H9 (cell line): ENCODE measurements around the gene TRIO. TPM values are rescaled to one million over a fixed set of nuclear protein-coding genes. Genes with fewer than 3 reads are reported as not detected.

Experiments used
- DNase-seq: peaks from one replicate; pipeline ENCODE4 v3.0.0-alpha.2; 2017
- H2AFZ ChIP-seq: one replicate; pipeline ENCODE4 v1.6.1; 2013; ENCODE audit warnings: mild to moderate bottlenecking, low read length, control low read depth, moderate library complexity
- H2AK5ac ChIP-seq: 2 replicates; pipeline ENCODE4 v1.6.1; 2013; ENCODE audit warnings: low read length, control low read depth, mixed read lengths; ENCODE audit not compliant: insufficient read length
- H2BK120ac ChIP-seq: one replicate; pipeline ENCODE4 v1.6.1; 2013; ENCODE audit warnings: low read depth, mild to moderate bottlenecking, low read length, control low read depth, inconsistent platforms; ENCODE audit not compliant: poor library complexity, severe bottlenecking
- H2BK12ac ChIP-seq: 2 replicates; pipeline ENCODE4 v1.6.1; 2013; ENCODE audit warnings: low read length, control low read depth, mixed read lengths, low read depth; ENCODE audit not compliant: insufficient read length
- H2BK15ac ChIP-seq: 2 replicates; pipeline ENCODE4 v1.6.1; 2013; ENCODE audit warnings: low read depth, low read length, control low read depth
- H2BK20ac ChIP-seq: one replicate; pipeline ENCODE4 v1.6.1; 2013; ENCODE audit warnings: low read depth, mild to moderate bottlenecking, low read length, control low read depth, inconsistent platforms; ENCODE audit not compliant: poor library complexity, severe bottlenecking
- H2BK5ac ChIP-seq: 2 replicates; pipeline ENCODE4 v1.6.1; 2013; ENCODE audit warnings: low read length, control low read depth, mixed read lengths; ENCODE audit not compliant: insufficient read length
- H3K14ac ChIP-seq: 2 replicates; pipeline ENCODE4 v1.6.1; 2013; ENCODE audit warnings: low read length, control low read depth; ENCODE audit not compliant: insufficient read depth
- H3K18ac ChIP-seq: 2 replicates; pipeline ENCODE4 v1.6.1; 2013; ENCODE audit warnings: low read depth, mild to moderate bottlenecking, mixed read lengths, low read length, control low read depth; ENCODE audit not compliant: insufficient read length
- H3K23ac ChIP-seq: 2 replicates; pipeline ENCODE4 v1.6.1; 2013; ENCODE audit warnings: low read length, control low read depth, mixed read lengths, low read depth; ENCODE audit not compliant: insufficient read length
- H3K23me2 ChIP-seq: 2 replicates; pipeline ENCODE4 v1.6.1; 2013; ENCODE audit warnings: low read depth, mild to moderate bottlenecking, mixed read lengths, low read length, control low read depth; ENCODE audit not compliant: insufficient read length, poor library complexity, severe bottlenecking
- H3K27ac ChIP-seq: 2 replicates; pipeline ENCODE4 v1.5.1; 2013; ENCODE audit warnings: low read length, control low read depth, mixed read lengths, low read depth; ENCODE audit not compliant: insufficient read length
- H3K27me3 ChIP-seq: 2 replicates; pipeline ENCODE4 v1.6.1; 2013; ENCODE audit warnings: low read length, control low read depth, inconsistent platforms; ENCODE audit not compliant: insufficient read depth
- H3K4ac ChIP-seq: 2 replicates; pipeline ENCODE4 v1.6.1; 2013; ENCODE audit warnings: low read depth, mild to moderate bottlenecking, control low read depth, inconsistent platforms, low read length, moderate library complexity
- H3K4me1 ChIP-seq: 2 replicates; pipeline ENCODE4 v1.6.1; 2013; ENCODE audit warnings: low read length, control low read depth, inconsistent platforms; ENCODE audit not compliant: insufficient read depth
- H3K4me2 ChIP-seq: 2 replicates; pipeline ENCODE4 v1.6.1; 2013; ENCODE audit warnings: low read length, control low read depth, mixed read lengths; ENCODE audit not compliant: insufficient read length, insufficient read depth
- H3K56ac ChIP-seq: 2 replicates; pipeline ENCODE4 v1.6.1; 2013; ENCODE audit warnings: low read depth, mild to moderate bottlenecking, mixed read lengths, low read length, control low read depth; ENCODE audit not compliant: insufficient read length
- H3K79me1 ChIP-seq: 2 replicates; pipeline ENCODE4 v1.6.1; 2013; ENCODE audit warnings: low read depth, mild to moderate bottlenecking, moderate library complexity, low read length, control low read depth, inconsistent platforms; ENCODE audit not compliant: insufficient read depth, poor library complexity, severe bottlenecking
- H3K79me2 ChIP-seq: 2 replicates; pipeline ENCODE4 v1.6.1; 2013; ENCODE audit warnings: low read length, control low read depth, inconsistent platforms; ENCODE audit not compliant: insufficient read depth
- H3K9ac ChIP-seq: 2 replicates; pipeline ENCODE4 v1.6.1; 2013; ENCODE audit warnings: low read length, control low read depth, mixed read lengths; ENCODE audit not compliant: insufficient read length; ENCODE audit errors: extremely low read depth
- H3K9me3 ChIP-seq: one replicate; pipeline ENCODE4 v1.6.1; 2013; ENCODE audit warnings: low read depth, low read length, inconsistent platforms; ENCODE audit not compliant: control insufficient read depth
- H3T11ph ChIP-seq: one replicate; pipeline ENCODE4 v1.6.1; 2013; ENCODE audit warnings: mild to moderate bottlenecking, low read length, control low read depth, inconsistent platforms
- H4K20me1 ChIP-seq: one replicate; pipeline ENCODE4 v1.6.1; 2013; ENCODE audit not compliant: control insufficient read depth, insufficient read length, insufficient read depth
- H4K5ac ChIP-seq: 2 replicates; pipeline ENCODE4 v1.6.1; 2013; ENCODE audit warnings: low read depth, mild to moderate bottlenecking, mixed read lengths, low read length, control low read depth; ENCODE audit not compliant: insufficient read length
- H4K8ac ChIP-seq: replicated peaks from 2 replicates; pipeline ENCODE4 v1.6.1; 2013; ENCODE audit warnings: low read length, control low read depth, mixed read lengths, low read depth; ENCODE audit not compliant: insufficient read length
- H4K91ac ChIP-seq: 2 replicates; pipeline ENCODE4 v1.6.1; 2013; ENCODE audit warnings: low read depth, mild to moderate bottlenecking, moderate library complexity, mixed read lengths, low read length, control low read depth; ENCODE audit not compliant: insufficient read length
- H3K27ac Mint-ChIP-seq, 3 experiments: 2 replicates in 2 of 3; 3 replicates in 1 of 3; pipeline ENCODE4 v1.8.0; 2020 to 2021; ENCODE audit warnings: mixed read lengths in 3 of 3, mild to moderate bottlenecking in 1 of 3, moderate library complexity in 1 of 3
- H3K27me3 Mint-ChIP-seq: 2 replicates; pipeline ENCODE4 v1.8.0; 2021; ENCODE audit warnings: low read depth, mild to moderate bottlenecking, moderate library complexity, mixed read lengths
- H3K36me3 Mint-ChIP-seq, 3 experiments: 2 replicates in 2 of 3; 3 replicates in 1 of 3; pipeline ENCODE4 v1.8.0; 2020 to 2021; ENCODE audit warnings: low read depth in 3 of 3, mixed read lengths in 3 of 3; ENCODE audit not compliant: insufficient read depth in 1 of 3
- H3K4me1 Mint-ChIP-seq, 2 experiments: 2 replicates each; pipeline ENCODE4 v1.8.0; 2020; ENCODE audit warnings: mixed read lengths in 2 of 2
- H3K4me3 Mint-ChIP-seq, 2 experiments: 2 replicates in 1 of 2; 3 replicates in 1 of 2; pipeline ENCODE4 v1.8.0; 2020 to 2021; ENCODE audit warnings: mild to moderate bottlenecking in 2 of 2, mixed read lengths in 2 of 2, moderate library complexity in 1 of 2
- H3K9me3 Mint-ChIP-seq, 2 experiments: 2 replicates in 1 of 2; 3 replicates in 1 of 2; pipeline ENCODE4 v1.8.0; 2020; ENCODE audit warnings: mild to moderate bottlenecking in 2 of 2, mixed read lengths in 2 of 2, moderate library complexity in 1 of 2
- WGBS: extraction: QIAGEN DNeasy Blood & Tissue Kit; methylation state at CpG from one replicate; pipeline ENCODE4 v1.1.7; 2013; ENCODE audit warnings: missing lambda C conversion rate, low lambda C conversion rate, mixed read lengths; ENCODE audit not compliant: insufficient read length; ENCODE audit errors: extremely low coverage; 5-methylcytosine and 5-hydroxymethylcytosine counted together
- total RNA-seq: library from RNA; stranded (reverse); gene quantifications from 2 replicates; pipeline ENCODE4 v1.2.1, GENCODE V29; 2021
- TF ChIP-seq, protein P1 (sequence below): fragments of 200-600 bp; sonication (generic); conservative IDR thresholded peaks from 3 replicates; pipeline ENCODE4 v1.8.0; 2021; ENCODE audit warnings: antibody characterized with exemption, mild to moderate bottlenecking

Gene TRIO
- total RNA-seq, 1 experiment from 2014 or later, result 87.8 TPM

DNA sequence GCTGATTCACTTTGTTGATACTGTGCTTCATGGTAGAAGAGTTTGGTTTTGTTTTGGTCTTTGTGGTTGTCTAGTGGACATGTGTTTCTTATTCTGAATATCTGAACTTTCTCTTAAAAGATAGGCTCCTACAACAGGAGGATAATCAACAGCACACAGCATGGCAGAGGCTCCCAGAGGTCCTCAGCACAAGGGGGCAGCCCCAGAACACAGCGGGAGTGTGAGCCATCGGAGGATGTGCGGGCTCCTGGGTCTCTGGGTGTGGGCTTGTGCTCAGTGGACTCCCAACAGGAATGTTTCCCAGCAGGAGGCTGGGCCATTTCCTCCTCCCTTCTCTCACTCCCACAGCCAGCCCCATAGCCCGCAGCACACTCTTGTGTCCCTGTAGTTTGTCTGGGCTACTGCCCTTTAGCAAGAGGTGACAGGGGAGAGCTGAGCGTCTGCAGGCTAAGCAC lies 274.2 kb downstream of the TRIO start:
- no peak overlapping the region for H2AK5ac ChIP-seq
- H2BK12ac ChIP-seq, result no peak overlapping the region
- H4K20me1 ChIP-seq, result no peaks in the 10 kb centered on the region
- H3K14ac ChIP-seq, result peak overlapping the region; percentile 13; the same call in 1 of the 2 replicates
- H3T11ph ChIP-seq, result no peak overlapping the region
- no peaks in the 10 kb centered on the region for H3K9me3 ChIP-seq
- peaks cover 48 to 56% of the 10 kb centered on the region in 2 experiments for H3K4me1 Mint-ChIP-seq
- no peak overlapping the region for H2BK20ac ChIP-seq
- H3K4me3 Mint-ChIP-seq, result no peak overlapping the region
- H3K56ac ChIP-seq, result no peak overlapping the region
- no peak overlapping the region for H3K23ac ChIP-seq
- no peak overlapping the region for H3K9ac ChIP-seq
- WGBS, result no CpG with 5 or more reads among the region's 5 CpGs
- H3K27ac Mint-ChIP-seq, result peak overlapping the region; percentile 81 to 94 (median 85)
- peaks cover 23 to 56% (median 55%) of the 10 kb centered on the region in 3 experiments; a peak in 6 of 7 replicates for H3K36me3 Mint-ChIP-seq
- no peak overlapping the region for H3K4ac ChIP-seq
- H4K8ac ChIP-seq, result no peak overlapping the region
- no peak overlapping the region for H2BK15ac ChIP-seq
- H4K5ac ChIP-seq, result no peak overlapping the region
- H3K4me2 ChIP-seq, result no peak overlapping the region
- no peaks in the 10 kb centered on the region for H3K79me2 ChIP-seq
- H3K18ac ChIP-seq, result no peak overlapping the region
- no peaks in the 10 kb centered on the region for H3K79me1 ChIP-seq
- no peaks in the 10 kb centered on the region for H3K23me2 ChIP-seq
- H3K4me1 ChIP-seq, result peaks cover 7% of the 10 kb centered on the region; the same call in 1 of the 2 replicates
- H2BK5ac ChIP-seq, result no peak overlapping the region
- H3K27ac ChIP-seq, result no peak overlapping the region
- no peaks in the 10 kb centered on the region for H3K27me3 ChIP-seq
- H2AFZ ChIP-seq, result no peak overlapping the region
- TF ChIP-seq, protein P1, sequence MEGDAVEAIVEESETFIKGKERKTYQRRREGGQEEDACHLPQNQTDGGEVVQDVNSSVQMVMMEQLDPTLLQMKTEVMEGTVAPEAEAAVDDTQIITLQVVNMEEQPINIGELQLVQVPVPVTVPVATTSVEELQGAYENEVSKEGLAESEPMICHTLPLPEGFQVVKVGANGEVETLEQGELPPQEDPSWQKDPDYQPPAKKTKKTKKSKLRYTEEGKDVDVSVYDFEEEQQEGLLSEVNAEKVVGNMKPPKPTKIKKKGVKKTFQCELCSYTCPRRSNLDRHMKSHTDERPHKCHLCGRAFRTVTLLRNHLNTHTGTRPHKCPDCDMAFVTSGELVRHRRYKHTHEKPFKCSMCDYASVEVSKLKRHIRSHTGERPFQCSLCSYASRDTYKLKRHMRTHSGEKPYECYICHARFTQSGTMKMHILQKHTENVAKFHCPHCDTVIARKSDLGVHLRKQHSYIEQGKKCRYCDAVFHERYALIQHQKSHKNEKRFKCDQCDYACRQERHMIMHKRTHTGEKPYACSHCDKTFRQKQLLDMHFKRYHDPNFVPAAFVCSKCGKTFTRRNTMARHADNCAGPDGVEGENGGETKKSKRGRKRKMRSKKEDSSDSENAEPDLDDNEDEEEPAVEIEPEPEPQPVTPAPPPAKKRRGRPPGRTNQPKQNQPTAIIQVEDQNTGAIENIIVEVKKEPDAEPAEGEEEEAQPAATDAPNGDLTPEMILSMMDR, result no peak
- no peaks in the 10 kb centered on the region for H3K27me3 Mint-ChIP-seq
- no peaks in the 10 kb centered on the region for H3K9me3 Mint-ChIP-seq
- H2BK120ac ChIP-seq, result no peak overlapping the region
- peak; percentile 65 for DNase-seq
- no peak overlapping the region for H4K91ac ChIP-seq
